ENCODE measurements around the gene SLC25A26. TPM values are rescaled to one million over a fixed set of nuclear protein-coding genes. Genes with fewer than 3 reads are reported as not detected.

Gene SLC25A26
- total RNA-seq, 1 donor from 2014 or later = 20.7 TPM

DNA sequence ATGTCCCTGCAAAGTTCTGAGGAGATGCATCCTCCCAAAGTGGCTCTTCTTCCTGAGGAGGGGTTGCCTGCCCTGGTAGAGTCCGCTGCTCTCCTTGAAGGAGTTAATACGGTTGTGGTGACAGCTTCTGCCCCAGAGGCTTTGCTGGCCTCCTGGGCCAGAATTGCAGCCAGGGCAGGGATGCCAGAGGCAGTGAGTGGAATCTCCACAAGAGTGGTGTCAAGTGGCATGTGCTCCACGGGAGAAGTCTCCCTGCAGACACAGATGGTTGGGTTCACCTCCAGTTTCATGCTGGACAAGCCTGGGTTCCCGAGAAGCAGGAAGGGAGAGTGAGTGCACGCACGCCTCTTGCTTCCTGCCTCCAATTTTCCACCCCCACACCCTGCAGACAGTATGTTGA, 105.5 kb downstream of the SLC25A26 start:
- DNase-seq (ENCODE audit: low read depth) = no peak

DNA sequence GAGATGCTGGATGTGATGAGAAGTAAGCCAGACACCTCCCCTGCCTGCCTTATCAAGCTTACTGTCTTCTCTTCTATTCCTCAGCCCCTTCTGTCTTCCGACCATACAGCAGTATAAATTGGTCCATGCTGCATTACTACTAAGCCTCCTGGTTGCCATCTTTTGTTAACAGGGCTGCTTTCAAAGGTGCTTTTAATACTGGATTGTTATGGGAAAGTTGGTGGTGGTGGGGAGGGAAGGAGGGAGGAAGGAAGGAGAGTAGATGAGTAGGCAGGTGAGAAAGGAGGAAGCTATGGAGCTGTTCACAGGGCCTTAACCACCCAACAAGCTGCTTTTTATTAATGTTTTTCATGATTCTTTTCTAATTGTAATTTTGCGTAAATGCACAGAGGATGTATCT, 114.9 kb downstream of the SLC25A26 start:
- DNase-seq (ENCODE audit: low read depth) = no peak

DNA sequence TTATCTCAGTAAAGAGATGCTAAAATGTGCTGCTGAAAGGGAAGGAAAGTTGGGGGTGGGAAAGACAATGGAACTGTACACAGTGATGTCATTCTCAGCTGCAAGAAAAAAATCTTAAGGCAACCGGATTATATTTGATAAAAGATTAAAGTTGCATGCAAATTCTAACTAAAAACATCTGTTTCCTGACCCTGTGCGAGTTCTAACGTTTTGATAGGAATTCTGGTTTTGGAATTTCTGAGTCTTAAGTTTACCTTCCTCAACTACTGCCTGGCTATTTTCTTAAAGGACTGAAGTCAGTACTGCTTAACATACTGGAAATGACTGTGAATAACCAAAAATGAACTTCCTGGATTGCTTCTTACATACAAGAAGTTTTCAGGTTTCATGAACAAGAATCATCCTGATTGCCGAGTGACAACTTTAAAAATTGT, 115.5 kb downstream of the SLC25A26 start:
- DNase-seq (ENCODE audit: low read depth) = no peak

DNA sequence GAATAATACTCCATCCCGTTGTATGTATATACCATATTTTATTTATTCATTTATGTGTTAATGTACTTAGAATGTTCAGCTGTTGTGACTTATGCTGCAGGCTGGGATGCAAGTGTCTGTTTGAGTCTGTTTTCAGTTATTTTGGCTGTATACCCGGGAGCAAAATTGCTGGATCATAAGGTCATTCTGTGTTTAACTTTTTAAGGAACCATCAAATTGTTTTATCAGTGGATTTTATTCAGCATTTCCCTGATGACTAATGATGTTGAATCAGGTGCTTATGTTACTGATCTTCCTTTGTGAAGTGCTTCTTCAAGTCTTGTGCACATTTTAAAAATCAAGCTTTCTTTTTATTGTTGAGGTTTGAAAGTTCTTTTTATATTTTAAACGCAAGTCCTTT, 118.1 kb downstream of the SLC25A26 start:
- DNase-seq (ENCODE audit: low read depth) = no peak

DNA sequence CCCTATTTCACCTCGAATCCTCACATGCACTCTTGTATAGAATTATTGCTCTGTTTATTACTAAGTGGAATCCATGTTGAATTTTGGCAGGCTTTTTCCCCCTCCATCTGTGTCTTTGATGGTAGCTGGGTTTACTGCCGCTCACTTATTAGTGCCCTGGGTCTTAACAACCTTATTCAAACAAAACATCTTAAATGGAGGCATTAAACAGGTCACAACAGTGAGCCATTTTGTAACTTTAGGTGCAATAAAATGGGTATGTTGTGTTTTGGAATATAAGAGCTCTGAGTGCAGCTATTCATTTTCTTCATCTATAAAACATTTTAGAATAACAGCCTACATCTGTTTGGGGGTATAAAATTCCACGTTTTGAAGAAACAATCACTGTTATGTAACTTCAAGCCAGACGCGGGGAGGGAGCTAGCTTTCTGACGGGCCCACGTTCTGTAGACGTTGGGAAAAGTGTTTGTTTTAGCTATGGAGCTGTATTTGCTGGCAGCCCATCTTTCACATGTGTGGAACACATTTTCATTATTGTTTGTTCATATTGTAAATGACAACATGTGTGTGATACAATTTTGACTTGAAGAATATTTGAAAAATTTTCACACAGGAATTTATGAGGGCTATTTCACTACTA, 122.0 kb downstream of the SLC25A26 start:
- DNase-seq (ENCODE audit: low read depth) = no peak

DNA sequence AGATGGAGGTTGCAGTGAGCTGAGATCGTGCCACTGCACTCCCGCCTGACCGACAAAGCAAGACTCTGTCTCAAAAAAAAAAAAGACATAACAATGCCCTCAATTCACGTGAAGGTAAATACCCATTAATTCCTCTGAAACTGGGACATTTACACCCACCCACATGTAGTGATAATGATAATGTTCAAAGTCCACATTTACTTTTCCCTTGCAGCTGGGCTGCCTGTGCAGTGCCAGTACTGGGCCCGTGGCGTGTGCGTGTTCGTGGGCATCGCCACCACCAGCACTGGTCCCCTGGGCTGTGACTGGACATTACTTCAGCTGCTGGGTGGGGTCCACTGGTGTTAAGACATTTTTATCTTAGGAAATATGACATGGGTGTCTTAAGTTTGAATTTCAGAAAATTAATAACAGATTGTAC, 123.6 kb downstream of the SLC25A26 start:
- DNase-seq (ENCODE audit: low read depth) = no peak

DNA sequence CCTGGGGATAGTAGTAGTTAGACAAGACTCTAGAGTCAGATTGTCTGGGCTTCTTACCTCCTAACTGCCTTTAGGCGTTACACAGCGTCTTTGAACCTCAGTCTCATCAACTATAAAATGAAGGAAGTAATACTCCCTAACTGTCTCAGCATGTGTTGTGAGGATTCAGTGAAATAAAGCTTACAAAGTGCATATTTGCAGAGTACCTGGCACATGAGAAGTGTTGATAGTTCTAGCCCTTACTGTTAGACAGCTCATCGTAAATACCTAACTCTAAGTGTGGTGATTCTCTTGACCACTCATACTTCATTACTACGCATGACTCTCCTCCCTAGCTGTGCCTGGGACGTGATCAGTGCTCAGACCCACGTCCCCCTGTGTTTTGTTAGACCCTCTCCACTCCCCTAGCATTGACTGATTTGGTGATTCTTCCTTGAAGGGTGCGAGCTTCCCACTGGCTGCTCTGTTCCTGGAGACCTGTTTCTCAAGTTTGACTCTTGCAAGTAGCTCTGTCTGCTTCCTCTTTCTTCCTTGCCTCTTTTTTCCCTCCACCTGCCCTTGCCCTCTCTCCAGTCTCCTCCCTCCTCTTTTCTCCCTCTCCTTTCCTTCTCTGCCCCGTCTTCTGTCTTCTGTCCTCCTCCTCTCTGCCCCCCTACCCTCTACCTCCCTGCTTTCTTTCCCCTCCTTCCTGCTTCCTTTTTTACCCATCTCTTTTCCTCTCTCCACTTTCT, 124.2 kb downstream of the SLC25A26 start:
- no peak for DNase-seq (ENCODE audit: low read depth)

DNA sequence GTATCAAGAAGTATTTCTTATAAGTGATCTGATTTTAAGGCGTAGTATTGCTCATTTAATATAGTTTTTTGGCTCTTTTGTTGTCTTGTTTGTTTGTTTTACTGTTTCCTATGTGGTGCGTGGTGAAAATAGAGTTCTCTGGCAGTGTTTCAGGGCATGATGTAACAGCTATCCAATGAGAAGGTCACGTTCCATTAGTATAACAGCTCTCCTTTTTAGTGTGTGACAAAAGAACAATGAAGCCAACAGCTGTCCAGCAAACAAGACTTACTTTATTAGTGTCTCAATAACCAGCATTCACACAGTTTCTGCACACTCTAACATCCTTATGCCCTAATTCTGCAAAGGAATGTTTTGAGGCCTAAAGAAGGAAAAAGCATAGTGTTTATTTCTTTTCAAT, 127.9 kb downstream of the SLC25A26 start:
- DNase-seq (ENCODE audit: low read depth) = no peak

DNA sequence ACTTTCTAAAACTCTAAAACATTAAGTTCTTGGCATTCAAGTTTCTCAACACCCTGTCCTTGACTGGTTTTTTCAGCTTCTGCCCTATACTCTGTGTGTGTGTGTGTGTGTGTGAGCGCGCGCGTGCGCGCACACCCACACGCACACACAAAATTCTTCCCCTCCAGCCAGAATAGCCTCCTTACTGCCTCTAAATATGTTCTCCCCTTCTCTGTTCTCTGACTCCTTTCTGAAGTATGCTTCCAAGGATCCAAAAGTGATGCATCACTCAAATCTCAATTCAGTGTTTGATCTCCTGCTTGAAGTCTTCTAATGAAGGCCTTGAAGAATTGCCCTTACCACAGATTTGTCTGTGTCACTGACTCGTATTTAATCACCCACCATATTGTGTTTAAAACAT, 129.8 kb downstream of the SLC25A26 start:
- DNase-seq (ENCODE audit: low read depth) = no peak

DNA sequence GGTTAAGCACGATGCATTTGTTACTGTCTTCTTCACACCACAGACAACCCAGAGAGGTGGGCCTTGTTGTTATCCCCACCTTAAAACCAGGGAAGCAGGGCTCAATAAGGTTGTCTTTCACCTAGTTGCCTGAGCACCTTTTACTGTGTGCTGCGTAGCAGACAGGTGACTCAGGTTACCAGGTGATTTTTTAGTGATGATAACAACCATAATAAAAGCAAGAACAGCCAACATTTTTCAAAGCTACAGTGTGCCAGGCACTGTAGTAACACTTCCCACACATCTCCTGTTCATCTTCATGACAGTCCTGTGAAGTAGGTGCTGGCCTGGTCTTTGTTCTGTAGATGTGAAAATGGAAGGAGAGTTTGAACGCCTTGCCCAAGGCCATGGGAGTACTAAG, 132.2 kb downstream of the SLC25A26 start:
- DNase-seq (ENCODE audit: low read depth) = no peak

DNA sequence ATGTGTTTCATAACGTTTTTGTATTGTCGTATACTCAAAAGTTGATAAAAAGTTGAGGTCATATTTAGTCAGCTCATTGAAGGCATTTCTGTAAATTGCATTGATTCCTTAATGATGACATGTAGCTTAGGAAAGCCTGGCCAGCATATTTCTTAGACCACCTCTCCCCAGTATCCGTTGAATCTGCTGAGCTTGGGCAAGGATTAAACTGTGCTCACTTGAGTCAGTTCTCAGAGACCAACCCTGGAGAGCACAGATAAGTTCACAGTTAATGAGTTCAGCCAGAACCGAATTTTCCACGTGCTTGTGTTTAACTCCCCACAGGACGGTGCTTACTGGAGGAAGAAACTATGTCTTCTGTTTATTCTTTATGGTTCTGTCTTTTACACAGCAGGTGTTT, 132.7 kb downstream of the SLC25A26 start:
- DNase-seq (ENCODE audit: low read depth) = no peak

DNA sequence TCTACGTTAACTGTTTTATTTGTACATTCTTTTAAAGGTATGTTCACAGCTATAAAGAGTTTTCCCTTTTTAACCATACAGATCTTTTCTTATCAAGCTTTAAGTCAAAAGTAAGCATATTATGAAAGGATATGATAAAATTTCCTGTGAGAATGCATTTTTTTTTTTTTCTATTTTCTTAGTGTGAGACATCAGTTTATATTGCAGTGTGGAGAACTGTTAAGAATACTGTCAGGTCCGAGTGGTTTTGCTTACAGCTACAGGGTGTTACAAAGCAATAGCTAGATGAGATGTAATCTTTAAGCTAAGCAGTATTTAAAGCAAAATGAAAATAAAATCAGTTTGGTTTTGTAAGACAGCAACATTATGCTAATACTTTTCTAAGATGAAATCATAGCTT, 133.2 kb downstream of the SLC25A26 start:
- DNase-seq (ENCODE audit: low read depth) = no peak

DNA sequence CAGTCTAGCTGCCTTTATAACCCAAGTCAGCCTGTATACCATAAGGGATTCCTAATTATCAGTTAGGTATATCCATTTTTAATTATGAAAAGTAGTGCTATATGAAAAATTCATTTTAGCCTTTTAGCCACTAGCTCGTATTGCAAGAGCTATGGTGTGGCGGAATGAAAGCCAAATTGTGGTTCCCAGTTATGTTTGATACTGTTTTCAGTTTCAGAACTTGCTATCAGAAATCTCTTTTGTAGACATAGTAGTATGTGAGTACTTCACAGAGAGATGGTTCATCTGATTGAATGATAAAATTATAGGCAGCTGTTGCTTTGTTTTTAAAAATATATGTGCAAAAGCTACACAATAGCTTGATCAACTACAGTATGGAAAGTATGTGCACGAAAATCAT, 134.6 kb downstream of the SLC25A26 start:
- no peak for DNase-seq (ENCODE audit: low read depth)

DNA sequence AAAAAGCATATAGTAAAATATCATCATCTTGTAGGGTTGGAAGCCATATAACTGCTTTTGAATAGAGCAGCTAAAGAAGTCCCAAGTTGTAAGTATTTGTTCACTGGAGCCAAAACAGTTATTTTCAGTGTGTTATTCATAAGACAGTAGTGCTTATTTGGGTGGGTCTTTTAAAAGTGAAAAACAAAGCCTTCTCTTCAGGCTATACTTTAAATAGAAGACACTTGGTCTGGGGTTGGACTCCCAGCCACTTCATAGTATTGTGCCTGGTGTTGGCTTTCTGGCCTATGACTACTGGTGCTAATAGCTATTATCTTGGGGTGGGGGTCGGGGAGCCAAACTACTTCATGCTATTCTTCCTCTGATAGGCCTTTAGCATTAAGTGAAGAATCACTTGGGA, 135.2 kb downstream of the SLC25A26 start:
- DNase-seq (ENCODE audit: low read depth) = no peak

DNA sequence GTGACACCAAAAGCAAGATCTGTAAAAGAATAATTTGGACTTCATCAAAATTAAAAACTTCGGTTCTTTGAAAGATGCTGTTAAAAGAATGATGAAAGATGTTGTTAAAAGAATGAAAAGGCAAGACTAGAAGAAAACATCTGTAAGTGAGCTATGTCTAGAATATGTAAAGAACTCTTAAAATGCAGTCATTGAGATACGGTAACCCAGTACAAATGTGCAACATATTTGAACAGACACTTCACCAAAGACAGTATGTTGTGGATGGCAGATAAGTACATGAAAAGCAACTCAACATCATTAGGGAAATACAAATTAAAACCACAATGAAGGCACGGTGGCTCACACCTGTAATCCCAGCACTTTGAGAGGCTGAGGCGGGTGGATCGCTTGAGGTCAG, 140.6 kb downstream of the SLC25A26 start:
- no peak for DNase-seq (ENCODE audit: low read depth)

DNA sequence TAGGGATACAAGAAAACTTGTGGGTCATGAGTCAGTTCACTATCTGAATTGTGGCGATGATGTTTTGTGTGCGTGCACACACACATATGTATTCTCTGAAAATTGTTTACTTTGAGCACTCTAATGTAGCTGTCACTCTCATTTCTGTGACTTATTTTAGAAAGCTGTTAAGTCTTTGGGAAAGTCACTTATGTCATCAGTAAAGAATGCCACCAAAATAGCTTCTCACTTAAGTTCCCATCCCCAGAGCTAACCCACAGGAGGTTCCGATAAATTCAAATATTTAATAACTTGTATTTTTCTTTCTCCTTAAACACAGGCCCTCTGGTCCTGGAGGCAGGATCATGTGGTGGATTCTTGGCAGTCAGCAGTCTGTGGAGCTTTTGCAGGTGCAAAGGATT, 141.7 kb downstream of the SLC25A26 start:
- peak; percentile 15 for DNase-seq (ENCODE audit: low read depth)

DNA sequence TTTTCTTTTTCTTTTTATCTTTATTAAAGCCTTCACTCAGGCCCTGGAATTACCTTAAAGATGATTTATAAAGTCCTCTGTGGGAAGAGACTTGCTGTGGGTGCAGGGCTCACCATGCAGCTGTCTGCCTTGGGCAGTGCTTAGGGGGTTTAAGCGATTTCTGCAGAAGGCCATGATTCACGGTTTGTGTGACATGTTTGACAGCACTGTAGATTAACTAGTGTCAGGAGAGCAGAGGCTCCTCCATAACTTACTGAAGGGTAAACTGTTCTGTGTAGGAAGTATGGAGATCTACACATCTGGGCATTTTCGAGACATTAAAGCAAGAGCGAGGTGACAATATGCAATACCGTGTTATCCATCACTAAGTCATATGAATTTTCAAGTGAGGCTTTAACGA, 142.3 kb downstream of the SLC25A26 start:
- DNase-seq (ENCODE audit: low read depth) = no peak

DNA sequence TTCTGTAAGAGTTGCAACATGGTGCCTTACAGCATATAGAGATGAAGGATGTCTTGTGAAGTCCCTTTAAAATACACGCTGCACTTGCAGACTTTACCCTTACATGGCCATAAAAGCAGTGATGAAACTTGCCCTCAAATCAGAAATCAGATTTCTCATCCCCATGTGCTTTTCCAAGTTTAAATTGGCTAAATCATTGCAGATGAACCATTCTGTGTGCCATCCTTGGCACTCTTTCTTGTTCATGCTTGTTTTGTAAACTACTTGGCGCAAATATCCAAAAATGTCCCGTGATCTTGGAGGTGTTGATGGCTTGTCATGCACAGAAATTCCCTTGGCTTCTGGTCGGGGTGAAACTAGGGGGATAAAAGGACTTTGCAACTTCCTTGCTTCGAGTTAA, 144.3 kb downstream of the SLC25A26 start:
- DNase-seq (ENCODE audit: low read depth) = no peak

DNA sequence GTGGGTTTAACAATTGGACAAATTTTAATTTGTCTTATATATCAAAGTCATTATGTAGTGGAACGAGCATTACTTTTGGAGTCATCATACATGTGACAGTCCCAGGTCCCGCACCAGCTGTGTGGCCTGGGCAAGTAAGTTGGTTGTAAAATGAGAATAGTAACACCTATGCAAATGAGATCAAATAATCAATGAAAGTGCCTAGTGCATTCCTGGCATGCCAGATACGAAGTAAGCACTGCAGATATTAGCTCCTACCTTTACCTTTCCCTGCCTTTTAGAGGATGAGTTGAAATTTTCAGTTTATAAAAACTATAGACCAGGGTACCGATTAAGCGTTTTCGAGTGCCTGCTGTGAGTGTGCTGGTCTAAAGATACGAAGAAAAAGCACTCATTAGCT, 145.9 kb downstream of the SLC25A26 start:
- no peak for DNase-seq (ENCODE audit: low read depth)

DNA sequence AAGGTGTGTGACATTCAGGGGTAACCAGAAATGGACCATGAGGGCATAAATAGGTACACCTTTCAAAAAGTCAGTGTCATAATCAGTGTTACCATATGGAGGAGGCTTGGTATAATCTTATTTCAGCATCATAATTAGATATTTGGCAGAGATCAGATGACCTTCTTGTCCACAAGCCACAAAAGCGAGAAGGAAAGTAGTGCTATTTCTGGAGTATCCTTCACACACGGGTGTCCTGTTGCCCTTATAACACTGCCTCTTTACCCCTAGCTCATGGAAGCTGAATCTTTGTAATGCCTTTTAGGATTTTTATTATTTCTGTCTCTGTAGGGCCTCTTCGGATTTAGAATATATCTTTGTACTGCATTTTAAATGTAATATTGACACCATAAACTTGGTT, 147.2 kb downstream of the SLC25A26 start:
- no peak for DNase-seq (ENCODE audit: low read depth)

DNA sequence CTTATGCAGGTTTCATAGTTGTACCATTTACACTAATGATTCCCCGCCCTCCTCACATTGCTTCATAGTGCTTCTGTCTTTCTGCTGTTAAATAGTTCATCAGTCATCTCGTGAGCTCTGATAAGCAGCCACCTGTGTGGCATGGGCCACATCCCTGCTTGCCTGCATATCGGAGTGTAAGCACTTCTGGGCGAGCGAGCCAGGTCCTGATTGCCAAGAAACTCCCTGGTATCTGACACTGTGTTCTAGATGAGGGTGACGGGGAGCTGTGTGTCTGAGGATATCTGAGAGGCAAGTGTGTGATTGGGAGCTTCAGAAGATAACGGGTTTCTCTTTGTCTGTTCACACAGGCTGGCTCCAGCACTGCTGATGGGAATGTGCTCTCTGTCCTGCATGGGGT, 149.4 kb downstream of the SLC25A26 start:
- no peak for DNase-seq (ENCODE audit: low read depth)

DNA sequence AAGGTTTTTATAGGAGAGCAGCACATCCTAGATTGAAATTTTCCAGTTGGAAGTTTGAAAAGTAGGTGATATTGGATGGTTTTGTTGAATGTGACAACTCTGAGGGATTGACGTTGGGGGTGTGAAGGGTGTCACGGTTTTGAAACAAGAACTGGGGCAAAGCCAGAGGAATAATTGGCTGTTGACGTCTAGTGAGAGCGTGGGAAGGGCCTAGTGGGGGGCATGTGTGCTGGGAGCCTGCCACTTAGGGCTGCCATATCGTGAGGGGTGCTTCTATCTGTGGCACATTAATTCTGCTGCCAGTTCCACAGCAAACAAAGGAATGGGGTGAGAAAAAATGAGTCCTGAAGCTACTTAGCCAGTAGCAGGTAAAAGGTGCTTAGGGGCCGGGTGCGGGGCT, 150.6 kb downstream of the SLC25A26 start:
- DNase-seq (ENCODE audit: low read depth) = no peak

DNA sequence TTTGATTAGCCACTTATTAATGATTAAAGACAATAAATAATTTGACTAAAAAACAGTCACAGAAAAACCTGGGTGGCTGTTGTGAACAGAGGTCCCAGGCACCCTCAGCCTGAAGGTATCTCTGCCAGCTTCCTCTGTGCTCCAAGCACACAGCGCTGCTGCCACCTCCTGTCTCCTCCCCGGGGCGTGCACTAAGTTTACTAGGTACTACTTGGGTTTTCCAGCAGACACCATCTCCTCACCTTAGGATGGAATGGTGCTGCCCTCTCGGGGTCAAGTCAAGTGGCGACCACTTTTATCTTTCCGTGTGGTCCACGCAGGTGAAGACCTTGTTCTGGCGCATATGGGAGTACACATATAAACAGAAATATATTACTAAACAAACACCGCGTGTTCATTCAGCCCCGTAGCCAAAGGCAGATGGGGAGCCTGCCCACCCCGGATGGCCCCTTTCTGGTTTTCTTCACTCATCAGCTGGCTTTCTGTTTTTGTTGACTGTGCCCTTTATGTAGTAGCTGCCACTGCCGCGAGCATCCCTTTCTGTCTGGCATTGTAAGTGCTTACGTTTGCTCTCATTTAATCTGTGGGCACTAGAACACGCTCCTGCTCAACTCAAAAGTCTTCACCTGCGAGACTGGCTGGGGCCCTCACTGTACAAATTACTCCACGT, 152.0 kb downstream of the SLC25A26 start:
- DNase-seq (ENCODE audit: low read depth) = no peak
